HL-60 (cell line): Measurements from ENCODE around the gene ABHD2.

Experiments
- GABPA ChIP-seq: IDR thresholded peaks from 2 replicates; pipeline ENCODE4 v1.6.1; 2012; ENCODE audit warnings: low read depth
- POLR2AphosphoS5 ChIP-seq: IDR thresholded peaks from 2 replicates; pipeline ENCODE4 v1.6.1; 2012; ENCODE audit warnings: low read depth
- SPI1 ChIP-seq: IDR thresholded peaks from 2 replicates; pipeline ENCODE4 v1.6.1; 2012; ENCODE audit warnings: low read depth, mild to moderate bottlenecking, borderline replicate concordance
- TF ChIP-seq, protein P1 (sequence below): IDR thresholded peaks from one replicate; pipeline ENCODE4 v1.5.1; 2011; ENCODE audit warnings: low read length, control low read depth, inconsistent platforms; ENCODE audit not compliant: insufficient read depth
- TF ChIP-seq, protein P2 (sequence below): IDR thresholded peaks from 2 replicates; pipeline ENCODE4 v1.6.1; 2012; ENCODE audit warnings: low read depth; ENCODE audit not compliant: insufficient replicate concordance

DNA sequence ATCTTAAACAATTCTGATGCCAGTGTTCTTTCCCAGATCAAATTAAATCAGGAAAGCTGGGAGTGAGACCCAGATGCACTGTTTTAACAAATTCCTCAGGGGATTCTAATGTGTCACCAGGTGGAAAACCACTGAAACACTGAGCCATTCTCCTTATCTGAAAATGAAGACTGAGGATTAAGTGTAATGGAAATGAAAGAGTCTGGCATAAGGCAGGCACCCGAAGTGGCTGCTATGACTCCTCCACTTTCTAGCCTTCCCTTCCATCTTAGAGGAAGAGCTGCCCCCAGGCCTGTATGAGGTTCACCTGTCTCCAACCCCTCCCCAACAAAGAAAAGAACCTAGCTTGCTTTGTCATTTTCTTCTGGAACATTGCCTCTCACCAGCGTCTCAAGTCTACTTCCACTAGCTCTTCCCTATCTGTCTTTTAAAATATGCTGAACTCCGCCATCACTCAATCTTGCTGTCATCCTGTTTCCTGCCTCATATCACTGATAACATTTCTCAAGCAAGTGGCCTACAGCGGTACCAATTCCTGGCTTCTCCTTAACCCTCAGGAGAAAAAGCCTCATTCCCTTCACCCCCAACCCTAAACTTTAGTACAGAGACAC, 13.7 kb upstream of the ABHD2 start:
- TF ChIP-seq, protein P1, sequence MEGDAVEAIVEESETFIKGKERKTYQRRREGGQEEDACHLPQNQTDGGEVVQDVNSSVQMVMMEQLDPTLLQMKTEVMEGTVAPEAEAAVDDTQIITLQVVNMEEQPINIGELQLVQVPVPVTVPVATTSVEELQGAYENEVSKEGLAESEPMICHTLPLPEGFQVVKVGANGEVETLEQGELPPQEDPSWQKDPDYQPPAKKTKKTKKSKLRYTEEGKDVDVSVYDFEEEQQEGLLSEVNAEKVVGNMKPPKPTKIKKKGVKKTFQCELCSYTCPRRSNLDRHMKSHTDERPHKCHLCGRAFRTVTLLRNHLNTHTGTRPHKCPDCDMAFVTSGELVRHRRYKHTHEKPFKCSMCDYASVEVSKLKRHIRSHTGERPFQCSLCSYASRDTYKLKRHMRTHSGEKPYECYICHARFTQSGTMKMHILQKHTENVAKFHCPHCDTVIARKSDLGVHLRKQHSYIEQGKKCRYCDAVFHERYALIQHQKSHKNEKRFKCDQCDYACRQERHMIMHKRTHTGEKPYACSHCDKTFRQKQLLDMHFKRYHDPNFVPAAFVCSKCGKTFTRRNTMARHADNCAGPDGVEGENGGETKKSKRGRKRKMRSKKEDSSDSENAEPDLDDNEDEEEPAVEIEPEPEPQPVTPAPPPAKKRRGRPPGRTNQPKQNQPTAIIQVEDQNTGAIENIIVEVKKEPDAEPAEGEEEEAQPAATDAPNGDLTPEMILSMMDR, result no peak
- TF ChIP-seq POLR2AphosphoS5, result no peak
- TF ChIP-seq, protein P2, sequence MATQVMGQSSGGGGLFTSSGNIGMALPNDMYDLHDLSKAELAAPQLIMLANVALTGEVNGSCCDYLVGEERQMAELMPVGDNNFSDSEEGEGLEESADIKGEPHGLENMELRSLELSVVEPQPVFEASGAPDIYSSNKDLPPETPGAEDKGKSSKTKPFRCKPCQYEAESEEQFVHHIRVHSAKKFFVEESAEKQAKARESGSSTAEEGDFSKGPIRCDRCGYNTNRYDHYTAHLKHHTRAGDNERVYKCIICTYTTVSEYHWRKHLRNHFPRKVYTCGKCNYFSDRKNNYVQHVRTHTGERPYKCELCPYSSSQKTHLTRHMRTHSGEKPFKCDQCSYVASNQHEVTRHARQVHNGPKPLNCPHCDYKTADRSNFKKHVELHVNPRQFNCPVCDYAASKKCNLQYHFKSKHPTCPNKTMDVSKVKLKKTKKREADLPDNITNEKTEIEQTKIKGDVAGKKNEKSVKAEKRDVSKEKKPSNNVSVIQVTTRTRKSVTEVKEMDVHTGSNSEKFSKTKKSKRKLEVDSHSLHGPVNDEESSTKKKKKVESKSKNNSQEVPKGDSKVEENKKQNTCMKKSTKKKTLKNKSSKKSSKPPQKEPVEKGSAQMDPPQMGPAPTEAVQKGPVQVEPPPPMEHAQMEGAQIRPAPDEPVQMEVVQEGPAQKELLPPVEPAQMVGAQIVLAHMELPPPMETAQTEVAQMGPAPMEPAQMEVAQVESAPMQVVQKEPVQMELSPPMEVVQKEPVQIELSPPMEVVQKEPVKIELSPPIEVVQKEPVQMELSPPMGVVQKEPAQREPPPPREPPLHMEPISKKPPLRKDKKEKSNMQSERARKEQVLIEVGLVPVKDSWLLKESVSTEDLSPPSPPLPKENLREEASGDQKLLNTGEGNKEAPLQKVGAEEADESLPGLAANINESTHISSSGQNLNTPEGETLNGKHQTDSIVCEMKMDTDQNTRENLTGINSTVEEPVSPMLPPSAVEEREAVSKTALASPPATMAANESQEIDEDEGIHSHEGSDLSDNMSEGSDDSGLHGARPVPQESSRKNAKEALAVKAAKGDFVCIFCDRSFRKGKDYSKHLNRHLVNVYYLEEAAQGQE, result no peak
- TF ChIP-seq SPI1, result no peak
- no peak for TF ChIP-seq GABPA
